Measurements from ENCODE around the gene TLK2. TPM values are rescaled to one million over a fixed set of nuclear protein-coding genes. Genes with fewer than 3 reads are reported as not detected.
A peak's percentile ranks its signal among the peaks of the same experiment; 100 is the strongest.
"Not testable (repeated sequence)": the region's sequence is repeated elsewhere in the genome, so short reads cannot be mapped to it uniquely, and the experiment has no call there.

The TLK2 gene
- total and polyA plus RNA-seq, 5 donors from 2014 or later: 6.9 to 89.5 (median 10.6) TPM

GRCh38 chr17:62493049-62493655 is 14.5 kb downstream of the TLK2 start:
- not testable (repeated sequence) for H3K9me3 ChIP-seq (ENCODE audit: control insufficient read depth in 2 of 2, low read length in 2 of 2); H3K27me3 Mint-ChIP-seq; H3K27ac ChIP-seq (ENCODE audit: insufficient read depth, low read length, poor library complexity, severe bottlenecking); ATAC-seq (ENCODE audit: low read depth in 2 of 2); H3K36me3 ChIP-seq (ENCODE audit: control insufficient read depth, insufficient read depth, low read length); H3K4me3 Mint-ChIP-seq; H3K27me3 ChIP-seq (ENCODE audit: control insufficient read depth, insufficient read depth, low read length); H3K9me3 Mint-ChIP-seq; H3K36me3 Mint-ChIP-seq; H3K4me1 ChIP-seq (ENCODE audit: control insufficient read depth, insufficient read depth, low read length, poor library complexity, severe bottlenecking); H3K27ac Mint-ChIP-seq; DNase-seq; H3K4me3 ChIP-seq (ENCODE audit: low read depth, low read length)
- H3K4me1 Mint-ChIP-seq: peaks cover 17 to 68% (median 35%) of the 10 kb centered on the region in 4 donors

- H3K4me1 ChIP-seq (ENCODE audit: control insufficient read depth, insufficient read depth, low read length, poor library complexity, severe bottlenecking): not testable (repeated sequence)
Measured at GRCh38 chr17:62494073-62494472, 15.4 kb downstream of the TLK2 start.

GRCh38 chr17:62496344-62496743 is 17.7 kb downstream of the TLK2 start:
- not testable (repeated sequence) for H3K27ac ChIP-seq (ENCODE audit: insufficient read depth, low read length, poor library complexity, severe bottlenecking); H3K4me1 ChIP-seq (ENCODE audit: control insufficient read depth, insufficient read depth, low read length, poor library complexity, severe bottlenecking); H3K36me3 Mint-ChIP-seq; H3K27ac Mint-ChIP-seq; H3K4me3 ChIP-seq (ENCODE audit: low read depth, low read length); H3K9me3 Mint-ChIP-seq; H3K36me3 ChIP-seq (ENCODE audit: control insufficient read depth, insufficient read depth, low read length); ATAC-seq (ENCODE audit: low read depth in 2 of 2); H3K9me3 ChIP-seq (ENCODE audit: control insufficient read depth in 2 of 2, low read length in 2 of 2); DNase-seq; H3K27me3 ChIP-seq (ENCODE audit: control insufficient read depth, insufficient read depth, low read length); H3K4me3 Mint-ChIP-seq; H3K27me3 Mint-ChIP-seq
- peaks cover 17 to 55% (median 29%) of the 10 kb centered on the region in 4 donors for H3K4me1 Mint-ChIP-seq

More at GRCh38 chr17:62494073-62494472, 15.4 kb downstream of the TLK2 start:
- not testable (repeated sequence) for H3K4me3 ChIP-seq (ENCODE audit: low read depth, low read length); H3K9me3 Mint-ChIP-seq; H3K27ac Mint-ChIP-seq; H3K27me3 ChIP-seq (ENCODE audit: control insufficient read depth, insufficient read depth, low read length); H3K27ac ChIP-seq (ENCODE audit: insufficient read depth, low read length, poor library complexity, severe bottlenecking); DNase-seq; H3K9me3 ChIP-seq (ENCODE audit: control insufficient read depth in 2 of 2, low read length in 2 of 2); H3K4me3 Mint-ChIP-seq; H3K36me3 Mint-ChIP-seq; ATAC-seq (ENCODE audit: low read depth in 2 of 2); H3K36me3 ChIP-seq (ENCODE audit: control insufficient read depth, insufficient read depth, low read length); H3K27me3 Mint-ChIP-seq
- H3K4me1 Mint-ChIP-seq: peaks cover 12 to 63% (median 32%) of the 10 kb centered on the region in 4 donors

GRCh38 chr17:62498796-62499195 is 20.2 kb downstream of the TLK2 start:
- not testable (repeated sequence) for H3K9me3 ChIP-seq (ENCODE audit: control insufficient read depth in 2 of 2, low read length in 2 of 2); DNase-seq; H3K9me3 Mint-ChIP-seq; H3K27me3 ChIP-seq (ENCODE audit: control insufficient read depth, insufficient read depth, low read length); H3K36me3 Mint-ChIP-seq; ATAC-seq (ENCODE audit: low read depth in 2 of 2); H3K27ac ChIP-seq (ENCODE audit: insufficient read depth, low read length, poor library complexity, severe bottlenecking); H3K4me3 Mint-ChIP-seq; H3K27me3 Mint-ChIP-seq; H3K36me3 ChIP-seq (ENCODE audit: control insufficient read depth, insufficient read depth, low read length); H3K4me1 ChIP-seq (ENCODE audit: control insufficient read depth, insufficient read depth, low read length, poor library complexity, severe bottlenecking); H3K4me3 ChIP-seq (ENCODE audit: low read depth, low read length)
- Mint-ChIP-seq H3K27ac (peak overlapping the region in 1 of 3 donors; percentile 70), H3K4me1 (peaks cover 10 to 46% (median 27%) of the 10 kb centered on the region in 4 donors)

GRCh38 chr17:62500463-62500862 is 21.8 kb downstream of the TLK2 start:
- not testable (repeated sequence) for H3K36me3 Mint-ChIP-seq; H3K9me3 ChIP-seq (ENCODE audit: control insufficient read depth in 2 of 2, low read length in 2 of 2); H3K27ac Mint-ChIP-seq; H3K4me3 ChIP-seq (ENCODE audit: low read depth, low read length); ATAC-seq (ENCODE audit: low read depth in 2 of 2); H3K36me3 ChIP-seq (ENCODE audit: control insufficient read depth, insufficient read depth, low read length); H3K4me3 Mint-ChIP-seq; H3K9me3 Mint-ChIP-seq; H3K27me3 ChIP-seq (ENCODE audit: control insufficient read depth, insufficient read depth, low read length); DNase-seq; H3K4me1 ChIP-seq (ENCODE audit: control insufficient read depth, insufficient read depth, low read length, poor library complexity, severe bottlenecking); H3K27me3 Mint-ChIP-seq; H3K27ac ChIP-seq (ENCODE audit: insufficient read depth, low read length, poor library complexity, severe bottlenecking)
- H3K4me1 Mint-ChIP-seq: peaks cover 9 to 46% (median 27%) of the 10 kb centered on the region in 4 donors

GRCh38 chr17:62504857-62505256 is 26.2 kb downstream of the TLK2 start:
- not testable (repeated sequence) for H3K27me3 ChIP-seq (ENCODE audit: control insufficient read depth, insufficient read depth, low read length); H3K27ac Mint-ChIP-seq; DNase-seq; H3K4me3 ChIP-seq (ENCODE audit: low read depth, low read length); H3K4me1 ChIP-seq (ENCODE audit: control insufficient read depth, insufficient read depth, low read length, poor library complexity, severe bottlenecking); H3K36me3 ChIP-seq (ENCODE audit: control insufficient read depth, insufficient read depth, low read length); H3K27me3 Mint-ChIP-seq; ATAC-seq (ENCODE audit: low read depth in 2 of 2); H3K9me3 Mint-ChIP-seq; H3K27ac ChIP-seq (ENCODE audit: insufficient read depth, low read length, poor library complexity, severe bottlenecking); H3K36me3 Mint-ChIP-seq; H3K4me3 Mint-ChIP-seq; H3K9me3 ChIP-seq (ENCODE audit: control insufficient read depth in 2 of 2, low read length in 2 of 2)
- H3K4me1 Mint-ChIP-seq: peaks cover 20 to 54% (median 42%) of the 10 kb centered on the region in 4 donors

GRCh38 chr17:62507191-62507836 is 28.7 kb downstream of the TLK2 start:
- Mint-ChIP-seq H3K4me3 (peak overlapping the region; percentile 5 to 67 (median 27)), H3K4me1 (peaks cover 24 to 67% (median 45%) of the 10 kb centered on the region in 4 donors), H3K27ac (peak overlapping the region; percentile 29 to 82 (median 33))
- not testable (repeated sequence) for H3K4me3 ChIP-seq (ENCODE audit: low read depth, low read length); H3K27ac ChIP-seq (ENCODE audit: insufficient read depth, low read length, poor library complexity, severe bottlenecking); H3K27me3 Mint-ChIP-seq; H3K4me1 ChIP-seq (ENCODE audit: control insufficient read depth, insufficient read depth, low read length, poor library complexity, severe bottlenecking); H3K36me3 Mint-ChIP-seq; H3K9me3 Mint-ChIP-seq; H3K9me3 ChIP-seq (ENCODE audit: control insufficient read depth in 2 of 2, low read length in 2 of 2); H3K27me3 ChIP-seq (ENCODE audit: control insufficient read depth, insufficient read depth, low read length); H3K36me3 ChIP-seq (ENCODE audit: control insufficient read depth, insufficient read depth, low read length)
- ATAC-seq (ENCODE audit: low read depth in 2 of 2) (peak in 1 of 2 donors; percentile 12), DNase-seq (peak in 1 of 3 donors; percentile 3)

GRCh38 chr17:62510247-62510819 is 31.7 kb downstream of the TLK2 start:
- not testable (repeated sequence) for H3K27ac ChIP-seq (ENCODE audit: insufficient read depth, low read length, poor library complexity, severe bottlenecking); H3K9me3 ChIP-seq (ENCODE audit: control insufficient read depth in 2 of 2, low read length in 2 of 2); H3K4me3 ChIP-seq (ENCODE audit: low read depth, low read length); H3K4me1 ChIP-seq (ENCODE audit: control insufficient read depth, insufficient read depth, low read length, poor library complexity, severe bottlenecking); H3K36me3 Mint-ChIP-seq; H3K9me3 Mint-ChIP-seq; H3K36me3 ChIP-seq (ENCODE audit: control insufficient read depth, insufficient read depth, low read length); H3K27me3 Mint-ChIP-seq; H3K27me3 ChIP-seq (ENCODE audit: control insufficient read depth, insufficient read depth, low read length)
- Mint-ChIP-seq H3K4me1 (peaks cover 29 to 75% (median 43%) of the 10 kb centered on the region in 4 donors), H3K4me3 (peak overlapping the region in 2 of 4 donors; percentile 30 to 53), H3K27ac (peak overlapping the region in 2 of 3 donors; percentile 9 to 36)
- DNase-seq: peak in 1 of 3 donors; percentile 37
- ATAC-seq (ENCODE audit: low read depth in 2 of 2): peak; percentile 42 to 45

Data from CD4-positive, CD25-positive, alpha-beta regulatory T cell (primary cell).